ENCODE results near the gene NAA40. TPM values are rescaled to one million over a fixed set of nuclear protein-coding genes. Genes with fewer than 3 reads are reported as not detected.

The NAA40 gene
- total RNA-seq, 1 experiment from 2014 or later = 43.7 TPM

- intact Hi-C loops (cut with micrococcal nuclease; ENCODE audit: unreplicated experiment) = no loop called here
- TF ChIP-seq, protein P1, sequence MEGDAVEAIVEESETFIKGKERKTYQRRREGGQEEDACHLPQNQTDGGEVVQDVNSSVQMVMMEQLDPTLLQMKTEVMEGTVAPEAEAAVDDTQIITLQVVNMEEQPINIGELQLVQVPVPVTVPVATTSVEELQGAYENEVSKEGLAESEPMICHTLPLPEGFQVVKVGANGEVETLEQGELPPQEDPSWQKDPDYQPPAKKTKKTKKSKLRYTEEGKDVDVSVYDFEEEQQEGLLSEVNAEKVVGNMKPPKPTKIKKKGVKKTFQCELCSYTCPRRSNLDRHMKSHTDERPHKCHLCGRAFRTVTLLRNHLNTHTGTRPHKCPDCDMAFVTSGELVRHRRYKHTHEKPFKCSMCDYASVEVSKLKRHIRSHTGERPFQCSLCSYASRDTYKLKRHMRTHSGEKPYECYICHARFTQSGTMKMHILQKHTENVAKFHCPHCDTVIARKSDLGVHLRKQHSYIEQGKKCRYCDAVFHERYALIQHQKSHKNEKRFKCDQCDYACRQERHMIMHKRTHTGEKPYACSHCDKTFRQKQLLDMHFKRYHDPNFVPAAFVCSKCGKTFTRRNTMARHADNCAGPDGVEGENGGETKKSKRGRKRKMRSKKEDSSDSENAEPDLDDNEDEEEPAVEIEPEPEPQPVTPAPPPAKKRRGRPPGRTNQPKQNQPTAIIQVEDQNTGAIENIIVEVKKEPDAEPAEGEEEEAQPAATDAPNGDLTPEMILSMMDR (IDR thresholded peaks at IDR 0.05; ENCODE audit: insufficient read depth in 1 of 2, low read depth in 1 of 2, low read length in 1 of 2, severe bottlenecking in 1 of 2, unreplicated experiment in 1 of 2) = no peak
- no TSS peak for BruUV-seq (replicated peaks)
- no peaks in the 10 kb centered on the region for H3K4me1 ChIP-seq
- no peaks in the 10 kb centered on the region for H3K9me3 ChIP-seq
- H3K4me1 Mint-ChIP-seq (ENCODE audit: low read depth, unreplicated experiment) = no peaks in the 10 kb centered on the region
- no peaks in the 10 kb centered on the region for H3K9me3 Mint-ChIP-seq (ENCODE audit: unreplicated experiment)
- ChIA-PET CTCF (no interaction called here), POLR2A (no interaction called here)
- no peaks in the 10 kb centered on the region for H3K27me3 Mint-ChIP-seq (ENCODE audit: insufficient read depth, unreplicated experiment)
- H3K4me3 Mint-ChIP-seq (ENCODE audit: unreplicated experiment) = no peak overlapping the region
- DNase-seq = no peak
- H3K27me3 ChIP-seq (replicated peaks; ENCODE audit: control insufficient read depth, insufficient read depth, low read length) = no peaks in the 10 kb centered on the region
- H3K27ac Mint-ChIP-seq (ENCODE audit: unreplicated experiment) = no peak overlapping the region
- H3K36me3 ChIP-seq (ENCODE audit: control insufficient read depth, insufficient read depth, low read length) = peaks cover 4% of the 10 kb centered on the region; the same call in 1 of the 2 replicates
- H3K36me3 Mint-ChIP-seq (ENCODE audit: insufficient read depth, unreplicated experiment) = peaks cover 54% of the 10 kb centered on the region
- H3K4me3 ChIP-seq (ENCODE audit: low read depth, low read length) = no peak overlapping the region
Measured at GRCh38 chr11:64000740-64001483, 62.1 kb downstream of the NAA40 start.

DNA sequence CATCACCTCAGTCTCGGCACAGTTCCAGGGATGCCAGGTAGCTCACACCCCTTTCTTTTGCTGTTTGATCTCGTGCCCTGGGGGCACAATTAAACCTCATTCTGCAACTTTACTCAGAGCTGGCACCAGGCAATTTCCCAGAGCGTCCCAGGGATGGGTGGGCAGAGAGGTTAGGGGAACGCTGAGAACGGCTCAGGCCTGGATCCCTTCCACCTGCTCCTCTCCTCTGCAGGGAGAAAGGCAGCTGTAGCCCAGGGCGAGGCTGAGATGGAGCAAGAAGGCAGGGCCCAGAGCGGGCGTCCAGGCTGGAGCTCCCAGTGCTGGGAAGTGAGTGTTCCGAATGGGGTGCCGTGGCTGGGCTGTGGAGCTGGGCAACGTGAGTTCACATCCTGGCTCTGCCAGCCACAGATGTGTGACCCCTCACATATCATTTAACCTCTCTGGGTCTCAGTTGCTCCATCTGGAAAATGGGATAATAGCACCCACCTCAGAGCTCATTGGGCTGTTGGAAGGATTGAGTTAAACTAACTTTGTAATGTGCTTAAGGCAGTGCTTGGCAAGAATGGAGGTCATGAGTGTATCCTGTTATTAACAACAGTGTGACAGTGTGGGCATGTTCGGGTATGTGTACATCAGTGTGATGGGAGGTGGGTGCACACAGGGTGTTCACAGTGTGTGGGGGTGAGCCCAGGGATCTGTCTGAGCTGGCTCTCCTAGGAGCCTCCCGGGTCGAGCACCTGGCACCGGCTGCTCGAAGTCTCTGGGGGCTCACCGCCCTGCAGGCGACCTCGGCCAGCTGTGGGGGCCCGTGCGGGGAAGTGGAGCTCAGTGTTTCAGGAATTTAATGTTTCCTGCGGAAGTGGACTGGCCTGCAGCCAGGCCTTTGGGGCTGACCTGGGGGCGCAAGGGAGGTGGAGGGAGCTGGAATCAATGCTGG, 63.0 kb downstream of the NAA40 start:
- POLR2A ChIA-PET = no interaction called here
- TF ChIP-seq, protein P1 (IDR thresholded peaks at IDR 0.05; ENCODE audit: insufficient read depth in 1 of 2, low read depth in 1 of 2, low read length in 1 of 2, severe bottlenecking in 1 of 2, unreplicated experiment in 1 of 2) = no peak

DNA sequence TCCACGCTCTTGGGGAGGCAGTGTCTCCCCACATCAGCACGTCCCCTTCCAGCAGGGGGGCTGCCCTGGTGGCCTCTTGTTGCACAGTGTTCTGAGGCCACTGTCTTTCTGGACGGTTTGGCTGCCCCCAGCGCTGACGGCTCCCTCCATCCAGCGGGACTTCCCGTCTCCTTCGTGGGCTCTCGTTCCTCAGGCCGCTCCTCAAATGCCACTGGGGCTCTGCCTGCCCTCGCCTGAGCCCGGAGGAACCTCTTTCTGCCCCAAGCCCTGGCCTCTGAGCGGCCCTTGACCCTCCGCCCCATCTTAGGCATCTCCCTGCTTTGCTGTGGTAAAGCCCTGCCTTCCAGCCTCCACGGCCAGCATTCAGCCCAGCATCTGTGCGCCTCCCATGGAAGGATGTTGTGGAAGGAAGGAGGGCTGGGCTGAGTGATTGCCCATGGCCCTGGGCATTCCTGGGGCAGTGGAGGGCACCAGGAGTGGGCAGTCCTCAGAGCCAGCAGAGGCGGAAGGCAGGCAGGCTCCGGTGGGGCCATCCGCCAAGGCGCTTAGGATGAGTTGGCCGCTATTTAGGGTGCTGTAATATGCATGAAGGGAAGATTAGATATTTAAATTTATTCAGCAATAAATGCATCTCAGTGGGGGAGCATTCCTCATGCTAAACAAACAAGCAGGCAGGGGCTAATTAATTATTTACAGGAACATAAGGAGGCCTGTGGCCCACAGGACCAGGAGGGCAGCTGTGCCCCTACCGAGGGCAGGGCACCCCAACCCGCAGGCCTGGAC, 65.2 kb downstream of the NAA40 start:
- ChIA-PET POLR2A (no interaction called here), CTCF (no interaction called here)
- Mint-ChIP-seq H3K27ac (ENCODE audit: unreplicated experiment) (no peak overlapping the region), H3K27me3 (ENCODE audit: insufficient read depth, unreplicated experiment) (no peaks in the 10 kb centered on the region), H3K4me3 (ENCODE audit: unreplicated experiment) (no peak overlapping the region), H3K36me3 (ENCODE audit: insufficient read depth, unreplicated experiment) (peaks cover 36% of the 10 kb centered on the region), H3K4me1 (ENCODE audit: low read depth, unreplicated experiment) (no peaks in the 10 kb centered on the region), H3K9me3 (ENCODE audit: unreplicated experiment) (no peaks in the 10 kb centered on the region)
- no TSS peak for BruUV-seq (replicated peaks)
- no peaks in the 10 kb centered on the region; the same call in 1 of the 2 replicates for H3K36me3 ChIP-seq (ENCODE audit: control insufficient read depth, insufficient read depth, low read length)
- H3K27me3 ChIP-seq (replicated peaks; ENCODE audit: control insufficient read depth, insufficient read depth, low read length) = no peaks in the 10 kb centered on the region
- DNase-seq = no peak
- no peaks in the 10 kb centered on the region for H3K4me1 ChIP-seq
- H3K4me3 ChIP-seq (ENCODE audit: low read depth, low read length) = no peak overlapping the region
- TF ChIP-seq, protein P1 (IDR thresholded peaks at IDR 0.05; ENCODE audit: insufficient read depth in 1 of 2, low read depth in 1 of 2, low read length in 1 of 2, severe bottlenecking in 1 of 2, unreplicated experiment in 1 of 2) = no peak
- intact Hi-C loops (cut with micrococcal nuclease; ENCODE audit: unreplicated experiment) = no loop called here
- no peaks in the 10 kb centered on the region for H3K9me3 ChIP-seq

More for the DNA sequence above, 63.0 kb downstream of the NAA40 start:
- no peaks in the 10 kb centered on the region for H3K27me3 ChIP-seq (replicated peaks; ENCODE audit: control insufficient read depth, insufficient read depth, low read length)
- no peaks in the 10 kb centered on the region for H3K4me1 Mint-ChIP-seq (ENCODE audit: low read depth, unreplicated experiment)
- H3K36me3 Mint-ChIP-seq (ENCODE audit: insufficient read depth, unreplicated experiment) = peaks cover 46% of the 10 kb centered on the region
- intact Hi-C loops (cut with micrococcal nuclease; ENCODE audit: unreplicated experiment) = no loop called here
- no peaks in the 10 kb centered on the region for H3K27me3 Mint-ChIP-seq (ENCODE audit: insufficient read depth, unreplicated experiment)
- H3K36me3 ChIP-seq (ENCODE audit: control insufficient read depth, insufficient read depth, low read length) = peaks cover 2% of the 10 kb centered on the region; the same call in 1 of the 2 replicates
- DNase-seq = no peak
- H3K4me3 Mint-ChIP-seq (ENCODE audit: unreplicated experiment) = no peak overlapping the region
- H3K9me3 ChIP-seq = no peaks in the 10 kb centered on the region
- no TSS peak for BruUV-seq (replicated peaks)
- no peak overlapping the region for H3K4me3 ChIP-seq (ENCODE audit: low read depth, low read length)
- CTCF ChIA-PET = no interaction called here
- H3K4me1 ChIP-seq = no peaks in the 10 kb centered on the region
- no peaks in the 10 kb centered on the region for H3K9me3 Mint-ChIP-seq (ENCODE audit: unreplicated experiment)
- H3K27ac Mint-ChIP-seq (ENCODE audit: unreplicated experiment) = no peak overlapping the region
